Kidney (tissue), 14 donors: ENCODE results near the gene ARMC3. TPM values are rescaled to one million over a fixed set of nuclear protein-coding genes. Genes with fewer than 3 reads are reported as not detected.

Experiments used
- DNase-seq, 5 donors: peaks; one replicate each; pipeline ENCODE4 v3.0.0-alpha.2; 2013 to 2020
- FAIRE-seq: peaks from 2 replicates; lab custom pipeline; 2012; peaks lifted over from hg19 to GRCh38; lab: Jason Lieb, UNC
- H3K27ac ChIP-seq, 2 donors: one replicate each; pipeline ENCODE4 v1.7.0; 2013; ENCODE audit warnings: low read depth in 2 of 2, low read length in 2 of 2, inconsistent platforms in 1 of 2
- H3K27me3 ChIP-seq: one replicate; pipeline ENCODE4 v1.7.1; 2013; ENCODE audit warnings: low read length, inconsistent platforms; ENCODE audit not compliant: control insufficient read depth, insufficient read depth
- H3K36me3 ChIP-seq, 3 donors: one replicate each; pipeline versions ENCODE4 v1.7.0 to v1.7.1; 2013; ENCODE audit warnings: low read length in 3 of 3, control low read depth in 1 of 3, inconsistent platforms in 1 of 3; ENCODE audit not compliant: insufficient read depth in 3 of 3, control insufficient read depth in 2 of 3
- H3K4me1 ChIP-seq, 3 donors: one replicate each; pipeline versions ENCODE4 v1.7.0 to v1.7.1; 2013; ENCODE audit warnings: low read length in 3 of 3, inconsistent platforms in 1 of 3, low read depth in 1 of 3; ENCODE audit not compliant: control insufficient read depth in 2 of 3, insufficient read depth in 2 of 3
- H3K4me3 ChIP-seq, 3 donors: one replicate each; pipeline versions ENCODE4 v1.7.0 to v1.8.1; 2013; ENCODE audit warnings: low read length in 3 of 3, control low read depth in 1 of 3, inconsistent platforms in 1 of 3
- H3K9ac ChIP-seq, 3 donors: one replicate each; pipeline versions ENCODE4 v1.7.0 to v1.7.1; 2013; ENCODE audit warnings: low read length in 3 of 3, control low read depth in 1 of 3, inconsistent platforms in 1 of 3
- H3K9me3 ChIP-seq, 3 donors: one replicate each; pipeline versions ENCODE4 v1.7.0 to v1.7.1; 2013; ENCODE audit warnings: low read length in 3 of 3, control low read depth in 1 of 3, inconsistent platforms in 1 of 3; ENCODE audit not compliant: control insufficient read depth in 2 of 3, insufficient read depth in 1 of 3
- CTCF ChIP-seq: IDR thresholded peaks from 3 replicates; pipeline ENCODE4 v1.5.1; 2012; ENCODE audit warnings: mild to moderate bottlenecking, moderate library complexity, borderline replicate concordance; ENCODE audit not compliant: insufficient read depth; ENCODE audit errors: extremely low read depth
- intact Hi-C: fragments of 100-400 bp; cut with DNase I; formaldehyde crosslinking; loops from one replicate; pipeline ENCODE4 v1.11.1; 2022
- polyA plus RNA-seq: library from polyadenylated mRNA; stranded (reverse); fragments of 350-450 nt; fragmentation: Illumina TruSeq; extraction: RNeasy Lipid Tissue Mini Kit (QIAGEN cat#74804); gene quantifications from one replicate; pipeline ENCODE4 v1.2.3, GENCODE V29; 2014; ENCODE audit warnings: low read depth, low replicate concordance; ENCODE audit not compliant: insufficient read depth
- total RNA-seq: library from RNA; stranded (reverse); fragmentation: NEBNext Ultra II Directional; extraction: Animal tissue kit (Norgen Biotek cat#: 25700); gene quantifications from one replicate; pipeline ENCODE4 v1.2.1, GENCODE V29; 2021
- donor health status: control.
- donor health status: control.
- donor health status: control.
- donor health status: control.
- donor health status: control.
- donor health status: DM: yes; HTN: yes; CAD: no.
- donor health status: Normal renal cell carcinoma (clear cell type).

The ARMC3 gene
- total and polyA plus RNA-seq, 2 donors from 2014 or later, result 0.60 to 5.5 TPM

- peak in 1 of 5 donors; percentile 44 for DNase-seq
- Histone ChIP-seq H3K27ac (no peak overlapping the region), H3K4me1 (peaks cover 0 to 2% (median 0%) of the 10 kb centered on the region in 3 donors), H3K9me3 (no peaks in the 10 kb centered on the region), H3K36me3 (no peaks in the 10 kb centered on the region), H3K9ac (no peak overlapping the region), H3K27me3 (no peaks in the 10 kb centered on the region), H3K4me3 (peak overlapping the region in 1 of 3 donors; percentile 19)
- no peak for TF ChIP-seq CTCF
- FAIRE-seq, result no peak
- intact Hi-C loops, result loop anchor here (10.0 kb wide), 1 partner anchor 988 kb away; the partner anchor contains the start of gene DNAJC1
These were observed 64.8 kb downstream of the ARMC3 start for GRCh38 chr10:22992621-22993020.

GRCh38 chr10:22993314-22993713, 65.5 kb downstream of the ARMC3 start:
- intact Hi-C loops, result loop anchor here (10.0 kb wide), 1 partner anchor 989 kb away; the partner anchor contains the start of gene DNAJC1
- H3K27ac ChIP-seq, result no peak overlapping the region
- no peak overlapping the region for H3K9ac ChIP-seq
- DNase-seq (no peak), FAIRE-seq (no peak)
- peaks cover 0 to 2% (median 0%) of the 10 kb centered on the region in 3 donors for H3K4me1 ChIP-seq
- H3K36me3 ChIP-seq, result no peaks in the 10 kb centered on the region
- H3K9me3 ChIP-seq, result no peaks in the 10 kb centered on the region
- H3K27me3 ChIP-seq, result no peaks in the 10 kb centered on the region
- no peak for TF ChIP-seq CTCF
- H3K4me3 ChIP-seq, result no peak overlapping the region

- Histone ChIP-seq H3K27ac (no peak overlapping the region), H3K9me3 (no peaks in the 10 kb centered on the region), H3K4me1 (no peaks in the 10 kb centered on the region), H3K27me3 (no peaks in the 10 kb centered on the region), H3K9ac (no peak overlapping the region), H3K36me3 (no peaks in the 10 kb centered on the region), H3K4me3 (no peak overlapping the region)
- intact Hi-C loops, result loop anchor here (10.0 kb wide), 1 partner anchor 992 kb away; the partner anchor contains the start of gene DNAJC1
- no peak for FAIRE-seq
- no peak for TF ChIP-seq CTCF
- DNase-seq, result no peak
These were observed 69.2 kb downstream of the ARMC3 start for GRCh38 chr10:22997096-22997495.

- TF ChIP-seq CTCF, result no peak
- H3K4me1 ChIP-seq, result no peaks in the 10 kb centered on the region
- no peaks in the 10 kb centered on the region for H3K9me3 ChIP-seq
- no peak overlapping the region for H3K4me3 ChIP-seq
- FAIRE-seq (no peak), DNase-seq (no peak)
- no peaks in the 10 kb centered on the region for H3K27me3 ChIP-seq
- no peaks in the 10 kb centered on the region for H3K36me3 ChIP-seq
- no peak overlapping the region for H3K27ac ChIP-seq
- H3K9ac ChIP-seq, result no peak overlapping the region
- intact Hi-C loops, result loop anchor here (10.0 kb wide), 1 partner anchor 993 kb away; the partner anchor contains the start of gene DNAJC1
These were observed 70.2 kb downstream of the ARMC3 start for GRCh38 chr10:22998091-22998490.
